NCI-H2196 treated with DMSO at 0.1 percent for 48 hours (cell line): Measurements from ENCODE around the gene NEUROD2.

Source experiments
- DNase-seq: peaks from one replicate; lab custom pipeline; 2025; ENCODE audit not compliant: unreplicated experiment; lab: John Stamatoyannopoulos, UW

NEUROD2 gene

DNA sequence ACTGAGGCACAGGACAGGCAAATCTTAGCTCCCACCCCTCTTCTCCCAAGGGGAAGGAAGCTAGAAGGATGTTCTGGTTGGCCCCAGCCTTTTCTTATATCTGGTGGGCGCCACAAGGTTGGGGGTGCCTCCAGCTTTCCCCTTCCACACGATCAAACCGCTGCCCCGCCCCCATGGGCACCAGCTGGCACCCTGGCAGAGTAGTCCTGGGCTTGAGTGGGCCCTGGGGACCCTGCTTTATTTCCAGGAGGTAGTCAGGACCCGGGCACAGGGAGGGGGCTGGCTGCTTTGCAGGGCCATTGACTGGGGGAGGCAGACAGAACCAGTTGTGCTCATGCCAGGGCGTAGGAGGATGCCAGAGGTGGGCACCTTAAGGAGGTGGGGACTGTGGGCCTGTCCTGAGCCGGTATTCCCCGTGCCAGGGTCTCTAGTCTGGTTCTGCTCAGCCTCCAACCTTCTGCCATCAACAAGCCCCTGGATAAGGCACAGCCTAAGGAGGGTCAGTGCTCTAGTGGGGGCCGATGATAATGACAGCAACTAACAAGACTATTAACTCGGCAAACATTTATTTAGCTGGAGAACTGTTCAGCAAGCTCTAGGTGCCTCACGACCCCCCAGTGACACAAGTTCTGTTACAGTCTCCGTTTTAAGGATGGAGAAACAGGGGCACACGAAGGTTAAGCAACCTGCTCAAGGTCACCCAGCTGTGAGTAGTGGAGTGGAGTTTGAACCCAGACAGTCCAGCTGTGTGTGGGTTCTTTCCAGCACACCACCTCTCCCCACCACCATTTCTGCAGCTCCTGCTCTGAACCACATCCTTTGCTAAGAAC is 11.5 kb upstream of the NEUROD2 start:
- no peak for DNase-seq

- no peak for DNase-seq
Observed at GRCh38 chr17:39618246-39618913, 10.7 kb upstream of the NEUROD2 start.

DNA sequence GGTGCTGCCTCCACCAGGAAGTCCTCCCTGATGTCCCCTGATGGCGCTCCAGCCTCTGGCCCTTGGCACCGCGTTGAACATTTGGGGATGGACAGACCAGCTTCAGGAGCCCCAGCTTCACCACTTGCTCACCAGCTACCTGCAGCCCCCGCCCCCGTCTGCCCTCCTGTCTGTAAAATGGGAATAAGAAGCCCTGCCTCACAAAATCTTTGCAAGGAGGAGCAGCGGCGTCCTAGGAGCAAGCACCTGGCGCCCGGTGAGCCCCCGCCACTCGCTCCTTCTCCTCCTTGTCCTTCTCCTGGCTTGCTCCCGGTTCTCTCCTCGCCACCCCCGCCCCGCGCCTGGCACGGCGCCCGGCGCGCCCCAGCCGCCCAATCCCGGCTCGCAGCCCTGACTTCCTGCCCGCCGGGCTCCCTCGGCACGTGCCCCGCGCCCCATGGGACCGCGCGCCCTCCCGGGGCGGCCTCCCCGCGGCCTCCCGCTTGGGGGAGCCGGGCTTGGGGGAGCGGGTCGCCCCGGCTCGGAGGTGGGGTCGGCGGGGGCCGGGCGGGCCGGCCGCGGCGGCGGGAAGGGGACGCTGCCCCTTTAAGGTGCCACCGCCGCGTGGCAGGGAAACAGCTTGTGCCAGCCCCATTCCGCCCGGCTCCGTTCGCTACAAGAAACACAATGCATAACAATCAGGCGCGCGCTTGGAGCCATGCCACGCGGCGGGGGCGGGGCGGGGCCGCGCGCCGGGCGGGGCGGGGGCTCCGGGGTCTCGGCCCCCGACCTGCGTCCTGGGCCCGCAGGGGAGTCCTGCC is 9.9 kb upstream of the NEUROD2 start:
- DNase-seq = peak; percentile 44

DNA sequence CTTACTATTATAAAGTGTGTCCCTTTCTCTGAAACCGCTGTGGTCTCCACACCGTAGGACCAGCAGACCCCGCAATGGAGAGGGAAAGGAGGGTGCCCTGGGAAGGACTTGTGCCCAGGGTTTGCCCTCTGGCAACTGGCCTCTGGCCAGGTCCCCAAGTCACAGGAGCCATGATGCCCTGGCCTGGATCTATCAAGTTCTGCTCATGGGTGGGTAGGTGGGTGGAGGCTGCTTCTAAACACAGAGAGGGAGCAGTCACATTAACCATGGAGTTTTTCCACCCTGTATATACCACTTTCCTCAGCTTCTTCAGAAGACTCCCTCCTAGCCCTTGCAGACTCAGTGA is 9.4 kb upstream of the NEUROD2 start:
- DNase-seq = no peak

DNA sequence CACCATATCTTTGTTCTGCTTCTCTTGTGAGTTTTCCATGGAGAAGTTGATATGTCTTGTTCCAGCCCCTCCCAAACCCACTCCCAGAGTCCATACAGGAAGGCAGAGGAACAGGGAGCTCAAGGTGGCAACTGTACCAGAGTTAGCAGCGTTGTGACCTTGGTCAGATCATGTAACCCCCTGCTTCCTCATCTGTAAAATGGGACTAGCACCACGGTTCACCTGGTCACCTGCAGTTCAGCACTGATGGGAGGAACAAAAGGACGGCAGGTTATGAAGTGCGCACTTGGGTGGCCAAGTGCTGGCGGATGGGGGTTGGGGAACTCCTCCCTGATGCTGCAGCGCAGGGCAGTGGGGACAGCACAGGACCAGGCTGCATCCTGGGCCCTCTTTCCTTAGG is 7.7 kb upstream of the NEUROD2 start:
- DNase-seq = no peak

- no peak for DNase-seq
Observed at GRCh38 chr17:39614545-39615157, 6.9 kb upstream of the NEUROD2 start.

DNA sequence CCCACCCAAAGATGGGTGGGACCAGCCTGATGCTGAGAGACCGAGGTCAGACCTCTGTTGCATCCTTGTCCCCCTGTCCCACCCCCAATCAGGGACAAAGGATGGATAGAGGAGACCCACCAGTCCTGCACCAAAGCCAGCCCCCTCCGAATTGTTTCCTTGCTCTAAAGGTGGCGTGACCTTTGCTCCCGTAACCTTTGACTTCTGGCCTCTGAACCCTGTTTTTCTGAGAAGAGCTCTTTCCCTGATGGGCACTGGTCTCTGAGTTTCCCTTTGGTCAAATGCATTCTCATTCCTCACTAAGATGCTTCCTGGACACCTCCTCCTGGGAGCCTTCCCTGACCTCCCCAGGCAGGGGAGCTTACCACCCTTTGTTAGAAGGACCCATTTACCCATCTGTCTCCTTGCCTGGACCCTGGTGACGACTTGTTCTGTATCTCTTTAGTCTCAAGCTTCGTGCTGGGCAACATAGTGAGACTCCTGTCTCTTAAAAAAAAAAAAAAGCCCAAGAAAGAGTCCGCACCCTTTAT is 5.3 kb upstream of the NEUROD2 start:
- DNase-seq = no peak

DNA sequence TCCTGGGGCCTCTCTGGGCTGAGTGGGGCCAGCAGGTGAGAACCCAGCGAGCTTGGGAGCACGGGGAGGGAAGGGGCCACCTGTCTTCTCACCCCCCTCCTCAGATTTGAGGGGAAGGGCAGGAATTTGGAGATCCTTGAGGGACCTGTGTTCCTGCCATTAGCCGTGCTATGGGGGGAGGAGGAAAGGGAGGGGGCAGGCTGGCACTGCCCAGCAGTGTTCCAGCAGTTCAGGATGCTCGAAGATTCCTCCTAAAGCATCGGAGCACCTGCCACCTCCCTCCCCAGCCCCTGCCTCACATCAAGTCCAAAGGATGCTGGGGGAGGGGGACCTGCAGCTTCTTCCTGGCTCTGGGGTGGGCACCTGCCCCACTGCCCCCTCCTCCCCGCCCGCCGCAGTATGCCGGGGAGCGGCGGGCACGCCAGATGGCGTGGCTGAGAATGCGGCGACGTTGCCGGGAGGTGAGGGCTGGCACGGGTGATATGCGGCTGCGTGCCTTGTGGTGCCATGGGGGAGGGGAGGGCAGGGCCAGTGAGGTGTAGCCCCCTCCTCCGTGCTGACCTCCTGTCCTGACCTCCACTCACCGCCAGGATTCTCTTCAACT is 4.7 kb upstream of the NEUROD2 start:
- no peak for DNase-seq

GRCh38 chr17:39611401-39612112 is 3.8 kb upstream of the NEUROD2 start:
- DNase-seq = no peak

GRCh38 chr17:39609416-39610025 is 1.8 kb upstream of the NEUROD2 start:
- no peak for DNase-seq

DNA sequence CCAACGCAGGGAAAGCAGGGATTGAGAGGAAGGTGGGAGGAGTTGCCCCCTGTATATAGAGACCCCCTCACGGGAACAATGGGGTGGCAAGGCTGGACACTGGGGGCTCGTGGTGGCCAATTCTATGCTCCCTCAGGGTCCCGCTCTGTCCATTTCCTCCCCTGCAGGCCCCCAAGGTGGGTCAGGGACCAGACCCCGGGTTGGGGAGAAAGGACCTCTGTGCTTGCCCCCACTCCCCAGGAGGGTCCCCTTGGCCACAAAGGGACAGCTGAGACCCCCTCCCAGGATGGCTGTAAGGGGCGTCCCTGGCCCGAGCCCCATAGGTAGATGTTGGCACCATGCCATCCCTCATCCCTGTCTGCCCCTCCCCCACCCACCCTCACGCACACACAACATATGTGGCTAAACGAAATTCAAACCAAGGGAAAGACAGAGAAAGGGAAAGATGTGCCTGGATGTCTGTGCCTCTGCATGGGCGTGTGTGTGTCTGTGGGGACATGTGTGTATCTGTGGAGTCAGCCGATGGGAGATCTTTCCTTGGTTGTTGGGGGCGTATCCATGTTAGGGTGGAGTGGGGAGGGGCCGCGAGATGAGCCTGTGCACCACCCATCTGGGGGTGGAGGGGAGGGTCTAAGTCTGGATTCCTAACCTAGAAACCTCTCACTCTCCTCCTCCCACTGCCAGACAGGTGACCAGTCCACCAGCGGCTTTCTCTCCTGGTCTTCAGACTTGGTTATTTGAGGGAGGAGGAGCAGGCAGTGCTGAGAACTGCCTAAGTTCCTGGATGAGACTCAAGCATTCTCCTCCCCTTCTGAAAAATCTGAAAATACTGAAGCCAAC is 642 bp upstream of the NEUROD2 start:
- no peak for DNase-seq

GRCh38 chr17:39607057-39607850 is 466 bp downstream of the NEUROD2 start:
- no peak for DNase-seq

GRCh38 chr17:39606434-39607056 is 1.2 kb downstream of the NEUROD2 start:
- no peak for DNase-seq

DNA sequence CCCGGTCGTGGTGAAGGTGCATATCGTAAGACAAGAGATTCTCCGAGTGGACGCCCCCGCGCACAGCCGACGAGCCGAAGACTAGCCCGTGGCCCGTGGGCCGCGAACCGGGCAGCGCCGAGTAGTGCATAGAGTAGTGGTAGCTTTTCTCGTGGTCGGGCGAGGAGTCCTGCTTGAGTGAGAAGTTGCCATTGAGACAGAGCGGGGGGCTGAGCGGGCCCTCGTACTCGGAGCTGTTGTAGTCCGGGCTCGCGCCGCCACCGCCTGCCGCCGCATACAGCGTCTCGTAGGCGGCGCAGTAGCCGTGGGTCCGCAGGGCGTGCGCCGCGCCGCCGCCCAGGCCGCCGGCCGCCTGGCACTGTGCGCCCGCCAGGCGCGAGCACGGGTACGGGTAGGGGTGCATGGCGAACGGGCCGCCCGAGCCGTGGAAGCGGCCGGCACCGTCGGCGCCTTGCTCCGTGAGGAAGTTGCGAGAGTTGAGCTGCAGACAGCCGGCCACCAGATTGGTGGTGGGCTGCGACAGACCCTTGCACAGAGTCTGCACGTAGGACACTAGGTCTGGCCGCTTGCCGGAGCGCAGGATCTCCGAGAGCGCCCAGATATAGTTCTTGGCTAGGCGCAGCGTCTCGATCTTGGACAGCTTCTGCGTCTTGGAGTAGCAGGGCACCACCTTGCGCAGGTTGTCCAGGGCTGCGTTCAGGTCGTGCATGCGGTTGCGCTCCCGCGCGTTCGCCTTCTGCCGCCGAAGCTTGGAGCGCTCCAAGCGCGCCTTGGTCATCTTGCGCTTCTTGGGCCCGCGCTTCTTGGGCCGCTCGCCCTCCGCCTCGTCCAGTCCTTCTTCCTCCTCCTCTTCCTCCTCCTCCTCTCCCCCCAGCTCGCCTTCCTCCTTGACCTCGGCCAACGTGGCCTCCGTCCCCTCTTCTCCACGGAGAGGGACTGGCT is 2.0 kb downstream of the NEUROD2 start:
- no peak for DNase-seq

- DNase-seq = no peak
Observed at GRCh38 chr17:39604911-39605491, 2.7 kb downstream of the NEUROD2 start.
